Suprapubic skin (tissue), 4 donors: ENCODE data around the gene FAM131B. TPM values are rescaled to one million over a fixed set of nuclear protein-coding genes. Genes with fewer than 3 reads are reported as not detected.

Source experiments
- DNase-seq, 2 donors: peaks; one replicate each; pipeline ENCODE4 v3.0.0-alpha.2; 2019; ENCODE audit warnings: low spot score in 2 of 2
- H3K27ac ChIP-seq: fragments of 200-600 bp; sonication (generic); one replicate; pipeline ENCODE4 v1.5.1; 2019
- H3K27me3 ChIP-seq: fragments of 200-600 bp; sonication (generic); one replicate; pipeline ENCODE4 v1.5.1; 2019
- H3K36me3 ChIP-seq: fragments of 200-600 bp; sonication (generic); one replicate; pipeline ENCODE4 v1.5.1; 2019
- H3K4me1 ChIP-seq: fragments of 200-600 bp; sonication (generic); one replicate; pipeline ENCODE4 v1.5.1; 2019
- H3K4me3 ChIP-seq: fragments of 200-600 bp; sonication (generic); one replicate; pipeline ENCODE4 v1.5.1; 2019; ENCODE audit warnings: mild to moderate bottlenecking
- H3K9me3 ChIP-seq: fragments of 200-600 bp; sonication (generic); one replicate; pipeline ENCODE4 v1.5.1; 2019
- CTCF ChIP-seq, 2 donors: fragments of 200-600 bp in 1 of 2; fragments of 450-650 bp in 1 of 2; sonication (generic) in 1 of 2; IDR thresholded peaks; one replicate each; pipeline ENCODE4 v1.5.1; 2016 to 2019; ENCODE audit warnings: antibody characterized with exemption in 2 of 2, mild to moderate bottlenecking in 1 of 2, moderate library complexity in 1 of 2
- EP300 ChIP-seq: sonication (generic); formaldehyde crosslinking; IDR thresholded peaks from one replicate; pipeline ENCODE4 v1.6.1; 2017; ENCODE audit warnings: antibody characterized with exemption
- POLR2A ChIP-seq, 2 donors: fragments of 450-650 bp; IDR thresholded peaks; one replicate each; pipeline ENCODE4 v1.6.1; 2017; ENCODE audit warnings: antibody characterized with exemption in 2 of 2, mild to moderate bottlenecking in 2 of 2, moderate library complexity in 2 of 2
- POLR2AphosphoS5 ChIP-seq, 3 donors: sonication (generic); formaldehyde crosslinking; IDR thresholded peaks; one replicate each; pipeline ENCODE4 v1.6.1; 2017; ENCODE audit warnings: antibody characterized with exemption in 3 of 3
- WGBS: methylation state at CpG from one replicate; pipeline ENCODE4 v1.1.5; 2018; 5-methylcytosine and 5-hydroxymethylcytosine counted together
- total RNA-seq, 4 donors: library from RNA; depleted of rRNA; stranded (reverse); fragments of >200 nt; gene quantifications; one replicate each; pipeline ENCODE4 v1.1.0, GENCODE V29; 2016

The FAM131B gene
- under 1 TPM in 3 of 4 donors, not detected in 1; 0.13 to 0.40 (median 0.19) TPM for total RNA-seq

GRCh38 chr7:143362131-143363015 is at the start of gene FAM131B:
Gene FAM131B (minus strand): TSS chr7:143362713. CDS start chr7:143362603, 110 bp downstream.
- H3K4me1 ChIP-seq: peaks cover 21% of the 10 kb centered on the region
- no peak for TF ChIP-seq POLR2AphosphoS5 (IDR thresholded peaks at IDR 0.05)
- no peak for TF ChIP-seq POLR2A (IDR thresholded peaks at IDR 0.05)
- no peak for TF ChIP-seq CTCF (IDR thresholded peaks at IDR 0.05)
- TF ChIP-seq EP300: no peak
- no peaks in the 10 kb centered on the region for H3K9me3 ChIP-seq
- peak in 1 of 2 donors; percentile 77 for DNase-seq
- peaks cover 53% of the 10 kb centered on the region for H3K27me3 ChIP-seq
- peak within 1 kb of the TSS; percentile 70 for H3K4me3 ChIP-seq
- 0% methylated on average over 33 of the region's 112 CpGs for WGBS
- no peaks in the 10 kb centered on the region for H3K36me3 ChIP-seq
- H3K27ac ChIP-seq: no peak within 1 kb of the TSS

GRCh38 chr7:143411976-143412708 is 49.6 kb upstream of the FAM131B start:
- Histone ChIP-seq H3K4me1 (peaks cover 45% of the 10 kb centered on the region), H3K9me3 (no peaks in the 10 kb centered on the region), H3K27ac (no peak overlapping the region), H3K4me3 (no peak overlapping the region), H3K36me3 (no peaks in the 10 kb centered on the region), H3K27me3 (no peaks in the 10 kb centered on the region)
- DNase-seq: no peak
- 85% methylated on average over 5 of the region's 5 CpGs for whole genome bisulfite sequencing
- TF ChIP-seq POLR2AphosphoS5 (IDR thresholded peaks at IDR 0.05): no peak
- TF ChIP-seq POLR2A (IDR thresholded peaks at IDR 0.05): no peak
- TF ChIP-seq EP300: no peak
- TF ChIP-seq CTCF (IDR thresholded peaks at IDR 0.05): no peak

DNA sequence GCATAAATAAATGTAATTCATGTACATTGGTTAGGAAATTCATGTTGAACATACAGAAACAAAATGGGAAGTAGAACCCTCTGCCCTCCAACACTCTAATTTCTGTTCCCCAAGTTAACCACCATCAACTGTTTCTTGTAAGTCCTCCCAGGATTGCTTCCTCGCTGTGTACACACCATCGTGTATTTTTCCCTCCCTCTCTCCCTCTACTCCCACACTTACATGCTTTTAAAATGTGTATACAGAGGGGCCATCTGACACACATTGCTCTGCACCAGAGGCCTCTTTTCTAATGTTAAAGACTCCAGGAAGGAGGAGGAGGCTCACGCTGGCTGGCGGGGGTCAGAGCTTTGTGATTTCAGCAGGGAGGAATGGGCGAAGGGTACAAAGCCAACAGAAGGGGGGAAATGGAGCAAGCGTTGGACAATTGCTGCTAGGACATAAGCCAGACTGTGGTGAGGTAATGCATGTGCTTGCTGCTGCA is 48.0 kb upstream of the FAM131B start:
- no peak overlapping the region for H3K27ac ChIP-seq
- no peaks in the 10 kb centered on the region for H3K9me3 ChIP-seq
- H3K36me3 ChIP-seq: no peaks in the 10 kb centered on the region
- TF ChIP-seq POLR2A (IDR thresholded peaks at IDR 0.05) (no peak), EP300 (no peak), POLR2AphosphoS5 (IDR thresholded peaks at IDR 0.05) (no peak), CTCF (IDR thresholded peaks at IDR 0.05) (no peak)
- peaks cover 41% of the 10 kb centered on the region for H3K4me1 ChIP-seq
- DNase-seq: peak in 1 of 2 donors; percentile 73
- no peak overlapping the region for H3K4me3 ChIP-seq
- H3K27me3 ChIP-seq: no peaks in the 10 kb centered on the region
- 44% methylated on average over 6 of the region's 6 CpGs for WGBS

DNA sequence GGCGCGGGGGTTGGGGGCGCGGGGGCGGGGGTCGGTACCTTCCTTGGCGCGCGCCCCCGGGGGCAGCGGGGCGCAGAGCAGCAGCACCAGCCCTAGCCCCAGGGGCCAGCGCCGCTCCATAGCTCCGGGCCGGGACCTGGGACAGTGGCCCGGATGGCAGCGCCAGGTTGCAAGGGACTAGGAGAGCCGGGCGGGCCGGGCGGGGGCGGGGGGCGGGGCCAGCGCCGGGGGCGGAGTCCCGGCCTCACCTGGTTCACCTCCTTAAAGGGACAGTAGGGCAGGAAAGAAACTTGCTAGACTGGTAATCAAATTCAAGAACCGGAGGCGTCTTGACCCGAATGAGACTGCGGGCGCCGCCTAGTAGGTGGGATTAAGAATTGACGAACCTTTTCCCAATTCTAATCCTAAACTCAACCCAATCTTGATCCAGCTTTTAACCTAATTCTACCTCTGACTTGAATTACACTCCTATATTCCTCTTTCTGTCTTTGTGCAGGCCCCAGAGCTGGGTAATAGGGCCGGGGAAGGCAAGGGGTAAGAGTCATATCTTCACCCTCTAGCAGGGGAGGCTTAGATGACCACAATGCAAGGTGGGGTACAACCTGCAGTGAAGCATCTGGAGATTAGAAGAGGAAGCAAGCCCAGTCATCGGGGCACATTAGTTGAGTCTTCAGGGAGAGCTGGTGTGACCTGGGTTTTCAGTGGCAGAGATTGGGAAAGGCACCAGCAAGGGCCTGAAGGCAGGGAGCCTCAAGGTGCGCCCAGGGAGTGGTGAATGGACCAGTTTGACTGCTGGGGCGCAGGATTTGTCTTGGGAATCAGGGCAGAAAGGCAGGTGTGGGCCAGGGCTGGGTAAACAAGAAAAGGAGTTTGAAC is 46.4 kb upstream of the FAM131B start, which contains the start of gene EPHA1:
Gene EPHA1, minus strand, starts transcription at position 171 of the 876 bp plus-strand sequence. Its CDS starts 51 bp downstream, at position 120.
- H3K4me3 ChIP-seq: peak within 1 kb of the TSS; percentile 54
- H3K4me1 ChIP-seq: peaks cover 48% of the 10 kb centered on the region
- 17% methylated on average over 11 of the region's 39 CpGs for WGBS
- DNase-seq: no peak
- H3K27ac ChIP-seq: peak within 1 kb of the TSS; percentile 74
- H3K27me3 ChIP-seq: no peaks in the 10 kb centered on the region
- no peak for TF ChIP-seq POLR2A (IDR thresholded peaks at IDR 0.05)
- TF ChIP-seq POLR2AphosphoS5 (IDR thresholded peaks at IDR 0.05): no peak
- TF ChIP-seq CTCF (IDR thresholded peaks at IDR 0.05): peak in 1 of 2 donors; percentile 34
- no peaks in the 10 kb centered on the region for H3K9me3 ChIP-seq
- no peaks in the 10 kb centered on the region for H3K36me3 ChIP-seq
